Liver (tissue), 3 donors: ENCODE data around the gene FGF12.

Experiments used
- ATF3 ChIP-seq: IDR thresholded peaks from 2 replicates; pipeline ENCODE4 v1.6.1; 2016; ENCODE audit warnings: antibody characterized with exemption
- EGR1 ChIP-seq, 2 donors: IDR thresholded peaks; 2 replicates each; pipeline ENCODE4 v1.6.1; 2016 to 2018; ENCODE audit warnings: antibody characterized with exemption in 2 of 2, low read depth in 2 of 2
- FOXA1 ChIP-seq: IDR thresholded peaks from 2 replicates; pipeline ENCODE4 v1.6.1; 2016; ENCODE audit warnings: antibody characterized with exemption
- GABPA ChIP-seq, 2 donors: IDR thresholded peaks in 1 of 2; conservative IDR thresholded peaks in 1 of 2; 2 replicates each; pipeline ENCODE4 v1.6.1; 2016; ENCODE audit warnings: antibody characterized with exemption in 2 of 2, mild to moderate bottlenecking in 1 of 2, moderate library complexity in 1 of 2
- JUND ChIP-seq, 2 donors: IDR thresholded peaks; 2 replicates each; pipeline ENCODE4 v1.6.1; 2016; ENCODE audit warnings: antibody characterized with exemption in 2 of 2
- MAX ChIP-seq: IDR thresholded peaks from 2 replicates; pipeline ENCODE4 v1.6.1; 2016; ENCODE audit warnings: antibody characterized with exemption
- NR2F2 ChIP-seq: IDR thresholded peaks from 2 replicates; pipeline ENCODE4 v1.6.1; 2016; ENCODE audit warnings: antibody characterized with exemption
- RAD21 ChIP-seq, 2 donors: IDR thresholded peaks; 2 replicates each; pipeline ENCODE4 v1.6.1; 2016; ENCODE audit warnings: antibody characterized with exemption in 2 of 2, mild to moderate bottlenecking in 2 of 2
- REST ChIP-seq: IDR thresholded peaks from 2 replicates; pipeline ENCODE4 v1.6.1; 2016; ENCODE audit warnings: antibody characterized with exemption, mild to moderate bottlenecking
- RXRA ChIP-seq, 2 donors: IDR thresholded peaks; 2 replicates each; pipeline ENCODE4 v1.6.1; 2017 to 2018; ENCODE audit warnings: antibody characterized with exemption in 2 of 2, mild to moderate bottlenecking in 1 of 2
- SP1 ChIP-seq: IDR thresholded peaks from 2 replicates; pipeline ENCODE4 v1.6.1; 2018; ENCODE audit warnings: antibody characterized with exemption, mild to moderate bottlenecking
- TAF1 ChIP-seq: conservative IDR thresholded peaks from 2 replicates; pipeline ENCODE4 v1.6.1; 2016; ENCODE audit warnings: antibody characterized with exemption, mild to moderate bottlenecking
- YY1 ChIP-seq: IDR thresholded peaks from 2 replicates; pipeline ENCODE4 v1.6.1; 2016; ENCODE audit warnings: antibody characterized with exemption, mild to moderate bottlenecking
- TF ChIP-seq, protein P1 (sequence below): fragments of 150-350 bp; IDR thresholded peaks from 2 replicates; pipeline ENCODE4 v1.5.1; 2017; ENCODE audit warnings: improper control_type of control experiment, low read depth, low read length; ENCODE audit not compliant: missing input control
- donor health status: healthy.
- donor health status: healthy.

DNA sequence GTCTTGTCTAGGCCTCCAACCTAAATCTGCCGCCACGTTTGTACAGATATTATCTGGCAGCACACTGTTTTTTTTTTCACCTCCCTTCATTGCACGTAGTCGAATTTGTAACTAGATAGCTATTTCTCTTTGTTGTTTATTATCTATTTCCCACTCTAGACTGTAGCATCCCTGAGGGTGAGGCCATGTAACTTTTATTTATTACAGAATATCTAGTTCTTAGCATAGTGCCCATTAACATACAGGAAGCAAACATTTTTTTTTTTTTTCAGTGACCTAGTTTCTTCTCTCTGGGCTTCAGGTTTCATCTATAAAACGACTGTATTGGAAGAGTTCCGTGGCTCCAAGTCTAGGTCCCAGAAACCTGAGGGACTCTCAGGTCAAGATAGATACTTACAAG, 354.3 kb downstream of the FGF12 start:
- TF ChIP-seq, protein P1, sequence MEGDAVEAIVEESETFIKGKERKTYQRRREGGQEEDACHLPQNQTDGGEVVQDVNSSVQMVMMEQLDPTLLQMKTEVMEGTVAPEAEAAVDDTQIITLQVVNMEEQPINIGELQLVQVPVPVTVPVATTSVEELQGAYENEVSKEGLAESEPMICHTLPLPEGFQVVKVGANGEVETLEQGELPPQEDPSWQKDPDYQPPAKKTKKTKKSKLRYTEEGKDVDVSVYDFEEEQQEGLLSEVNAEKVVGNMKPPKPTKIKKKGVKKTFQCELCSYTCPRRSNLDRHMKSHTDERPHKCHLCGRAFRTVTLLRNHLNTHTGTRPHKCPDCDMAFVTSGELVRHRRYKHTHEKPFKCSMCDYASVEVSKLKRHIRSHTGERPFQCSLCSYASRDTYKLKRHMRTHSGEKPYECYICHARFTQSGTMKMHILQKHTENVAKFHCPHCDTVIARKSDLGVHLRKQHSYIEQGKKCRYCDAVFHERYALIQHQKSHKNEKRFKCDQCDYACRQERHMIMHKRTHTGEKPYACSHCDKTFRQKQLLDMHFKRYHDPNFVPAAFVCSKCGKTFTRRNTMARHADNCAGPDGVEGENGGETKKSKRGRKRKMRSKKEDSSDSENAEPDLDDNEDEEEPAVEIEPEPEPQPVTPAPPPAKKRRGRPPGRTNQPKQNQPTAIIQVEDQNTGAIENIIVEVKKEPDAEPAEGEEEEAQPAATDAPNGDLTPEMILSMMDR, result no peak
- TF ChIP-seq YY1, result no peak
- no peak for TF ChIP-seq MAX
- no peak for TF ChIP-seq JUND (IDR thresholded peaks at IDR 0.05)
- TF ChIP-seq TAF1, result no peak
- TF ChIP-seq GABPA (IDR thresholded peaks at IDR 0.05 in 1 of 2, conservative IDR thresholded peaks at IDR 0.05 in 1 of 2), result no peak
- TF ChIP-seq EGR1 (IDR thresholded peaks at IDR 0.05; ENCODE audit: low read depth in 2 of 2), result no peak
- no peak for TF ChIP-seq RAD21 (IDR thresholded peaks at IDR 0.05)
- TF ChIP-seq ATF3, result no peak
- no peak for TF ChIP-seq FOXA1
- TF ChIP-seq REST, result no peak
- TF ChIP-seq SP1, result no peak
- no peak for TF ChIP-seq RXRA (IDR thresholded peaks at IDR 0.05)
- TF ChIP-seq NR2F2, result no peak
